Right lobe of liver (tissue), 6 donors: Measurements from ENCODE around the gene NTF4. TPM values are rescaled to one million over a fixed set of nuclear protein-coding genes. Genes with fewer than 3 reads are reported as not detected.
"Not testable (repeated sequence)": the region's sequence is repeated elsewhere in the genome, so short reads cannot be mapped to it uniquely, and the experiment has no call there.

ENCODE experiments used
- ATAC-seq, 4 donors: fragments of 200-7000 bp; cut with Tn5 transposase; one replicate each; pipeline ENCODE4 v1.9.1; 2020; ENCODE audit warnings: mild to moderate bottlenecking in 4 of 4, moderate library complexity in 4 of 4
- DNase-seq, 3 donors: peaks; one replicate each; pipeline ENCODE4 v3.0.0-alpha.2; 2020
- H3K27ac ChIP-seq, 3 donors: fragments of 200-600 bp; one replicate each; pipeline ENCODE4 v1.8.0; 2022
- H3K27me3 ChIP-seq, 2 donors: fragments of 200-600 bp; one replicate each; pipeline ENCODE4 v1.8.0; 2022
- H3K36me3 ChIP-seq, 4 donors: fragments of 200-600 bp; sonication (generic) in 1 of 4; one replicate each; pipeline versions ENCODE4 v1.5.1 to v1.8.0; 2017 to 2022; ENCODE audit warnings: control low read depth in 1 of 4
- H3K4me1 ChIP-seq, 4 donors: fragments of 200-600 bp; sonication (generic) in 1 of 4; one replicate each; pipeline versions ENCODE4 v1.5.1 to v1.8.0; 2017 to 2022; ENCODE audit warnings: control low read depth in 1 of 4
- H3K4me3 ChIP-seq, 3 donors: fragments of 200-600 bp; one replicate each; pipeline ENCODE4 v1.8.0; 2022
- H3K9me3 ChIP-seq, 4 donors: fragments of 200-600 bp; sonication (generic) in 1 of 4; one replicate each; pipeline versions ENCODE4 v1.5.1 to v1.8.0; 2017 to 2022; ENCODE audit warnings: control low read depth in 1 of 4
- POLR2A ChIP-seq: fragments of 450-650 bp; IDR thresholded peaks from one replicate; pipeline ENCODE4 v1.6.1; 2017; ENCODE audit warnings: antibody characterized with exemption, mild to moderate bottlenecking
- WGBS: methylation state at CpG from one replicate; pipeline ENCODE4 v1.1.6; 2018; ENCODE audit warnings: low coverage, low lambda C conversion rate; ENCODE audit not compliant: insufficient coverage; ENCODE audit errors: missing lambda C conversion rate; 5-methylcytosine and 5-hydroxymethylcytosine counted together
- intact Hi-C, 2 donors: fragments of 100-400 bp; cut with DNase I; formaldehyde crosslinking; loops; one replicate each; pipeline versions ENCODE4 v1.11.2 to v1.14.1; 2022
- total RNA-seq, 6 experiments: library from RNA; depleted of rRNA in 2 of 6; stranded (reverse); fragments of >200 nt in 2 of 6; fragmentation: NEBNext Ultra II Directional in 3 of 6; extraction: Animal tissue kit (Norgen Biotek cat#: 25700) in 3 of 6; gene quantifications; one replicate each; pipeline versions ENCODE4 v1.1.0 to v1.2.4, GENCODE V29; 2016 to 2023
- TF ChIP-seq, protein P1 (sequence below), 4 donors: fragments of 200-600 bp in 3 of 4; fragments of 450-650 bp in 1 of 4; IDR thresholded peaks; one replicate each; pipeline versions ENCODE4 v1.5.1 to v1.8.0; 2016 to 2022; ENCODE audit warnings: antibody characterized with exemption in 4 of 4, mild to moderate bottlenecking in 2 of 4
- donor health status: DM: no; HTN: yes; CAD: no.
- donor health status: DM: no; HTN: no; CAD: no.
- donor health status: DM: no; HTN: no; CAD: no.
- donor health status: DM: no; HTN: yes; CAD: no.
- donor health status: DM: no; HTN: yes; CAD: no.

NTF4 gene
- total RNA-seq, 6 experiments from 2014 or later = not detected

GRCh38 chr19:49022116-49022515, 42.5 kb downstream of the NTF4 start:
- 66% methylated on average over 5 of the region's 9 CpGs for WGBS
- no peaks in the 10 kb centered on the region for H3K36me3 ChIP-seq
- no peak overlapping the region for H3K4me3 ChIP-seq
- peaks cover 0 to 18% (median 0%) of the 10 kb centered on the region in 4 donors for H3K4me1 ChIP-seq
- H3K27me3 ChIP-seq = no peaks in the 10 kb centered on the region
- ATAC-seq = no peak
- no peak for TF ChIP-seq POLR2A
- TF ChIP-seq, protein P1, sequence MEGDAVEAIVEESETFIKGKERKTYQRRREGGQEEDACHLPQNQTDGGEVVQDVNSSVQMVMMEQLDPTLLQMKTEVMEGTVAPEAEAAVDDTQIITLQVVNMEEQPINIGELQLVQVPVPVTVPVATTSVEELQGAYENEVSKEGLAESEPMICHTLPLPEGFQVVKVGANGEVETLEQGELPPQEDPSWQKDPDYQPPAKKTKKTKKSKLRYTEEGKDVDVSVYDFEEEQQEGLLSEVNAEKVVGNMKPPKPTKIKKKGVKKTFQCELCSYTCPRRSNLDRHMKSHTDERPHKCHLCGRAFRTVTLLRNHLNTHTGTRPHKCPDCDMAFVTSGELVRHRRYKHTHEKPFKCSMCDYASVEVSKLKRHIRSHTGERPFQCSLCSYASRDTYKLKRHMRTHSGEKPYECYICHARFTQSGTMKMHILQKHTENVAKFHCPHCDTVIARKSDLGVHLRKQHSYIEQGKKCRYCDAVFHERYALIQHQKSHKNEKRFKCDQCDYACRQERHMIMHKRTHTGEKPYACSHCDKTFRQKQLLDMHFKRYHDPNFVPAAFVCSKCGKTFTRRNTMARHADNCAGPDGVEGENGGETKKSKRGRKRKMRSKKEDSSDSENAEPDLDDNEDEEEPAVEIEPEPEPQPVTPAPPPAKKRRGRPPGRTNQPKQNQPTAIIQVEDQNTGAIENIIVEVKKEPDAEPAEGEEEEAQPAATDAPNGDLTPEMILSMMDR (IDR thresholded peaks at IDR 0.05) = no peak
- no peak overlapping the region for H3K27ac ChIP-seq
- H3K9me3 ChIP-seq = no peaks in the 10 kb centered on the region
- DNase-seq = no peak
- intact Hi-C loops = no loop called here

DNA sequence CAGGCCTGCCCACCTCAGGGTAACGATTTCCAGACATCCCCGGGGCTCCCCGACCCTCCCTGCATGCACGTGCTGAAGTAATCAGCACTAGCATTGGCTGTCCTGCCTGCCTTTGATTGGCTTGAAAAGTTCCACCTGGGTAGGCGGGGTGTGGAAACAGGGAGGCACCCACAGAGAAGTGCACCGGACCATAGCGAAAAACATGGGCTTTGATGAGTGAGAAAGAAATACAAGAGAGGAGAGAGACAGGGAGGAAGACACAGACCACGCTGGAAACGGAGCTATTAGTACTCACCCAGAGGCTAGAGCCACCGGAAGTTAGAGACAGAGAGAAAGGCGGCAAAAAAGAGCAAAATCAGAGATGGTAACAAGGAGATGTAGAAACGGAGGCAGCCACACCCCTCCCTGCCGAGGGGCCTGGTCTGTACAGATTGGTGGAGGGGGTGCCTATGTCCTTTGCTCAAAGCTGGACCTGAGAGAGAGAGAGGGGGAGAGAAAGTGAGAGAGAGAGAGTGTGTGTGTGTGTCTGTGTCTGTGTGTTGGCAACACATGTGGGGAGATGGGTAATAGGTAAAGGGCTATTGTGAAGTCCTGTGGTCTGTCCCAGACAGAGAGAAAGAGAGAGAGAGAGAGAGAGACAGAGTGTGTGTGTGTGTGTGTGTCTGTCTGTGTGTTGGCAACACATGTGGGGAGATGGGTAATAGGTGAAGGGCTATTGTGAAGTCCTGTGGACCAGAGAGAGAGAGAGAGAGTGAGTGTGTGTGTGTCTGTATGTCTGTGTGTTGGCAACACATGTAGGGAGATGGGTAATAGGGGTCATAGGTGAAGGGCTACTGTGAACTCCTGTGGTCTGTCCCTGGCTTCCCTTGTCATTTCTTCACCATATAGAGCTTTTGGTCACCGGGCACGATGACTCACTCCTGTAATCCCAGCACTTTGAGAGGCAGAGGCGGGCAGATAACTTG, 43.4 kb downstream of the NTF4 start:
- intact Hi-C loops = no loop called here
- Histone ChIP-seq H3K4me1 (peaks cover 0 to 18% (median 0%) of the 10 kb centered on the region in 4 donors), H3K4me3 (no peak overlapping the region), H3K27ac (no peak overlapping the region), H3K27me3 (no peaks in the 10 kb centered on the region), H3K9me3 (no peaks in the 10 kb centered on the region), H3K36me3 (no peaks in the 10 kb centered on the region)
- DNase-seq (no peak), ATAC-seq (no peak)
- TF ChIP-seq POLR2A = no peak
- TF ChIP-seq, protein P1 (IDR thresholded peaks at IDR 0.05) = no peak
- 50% methylated on average over 12 of the region's 16 CpGs for WGBS

DNA sequence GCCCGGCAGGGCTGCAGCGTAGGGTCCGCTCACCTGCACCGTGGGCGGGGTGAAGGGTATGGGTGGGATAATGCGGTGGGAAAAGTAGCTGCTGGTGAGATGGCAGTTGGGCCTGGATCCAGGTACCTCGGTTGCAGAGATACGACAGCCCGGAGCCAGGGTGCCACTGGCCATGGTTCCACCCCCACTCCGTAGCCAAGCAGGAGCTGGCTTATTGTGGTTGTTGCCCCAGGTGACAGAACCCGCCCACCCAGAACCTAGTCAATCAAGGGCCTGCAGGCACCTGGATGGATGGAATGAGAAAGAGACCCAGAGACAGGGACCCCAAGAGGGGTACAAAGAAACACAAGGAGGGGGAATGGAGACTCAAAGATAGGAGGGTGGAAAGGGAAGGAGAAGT, 44.3 kb downstream of the NTF4 start:
- Histone ChIP-seq H3K4me1 (peaks cover 0 to 18% (median 0%) of the 10 kb centered on the region in 4 donors), H3K27ac (no peak overlapping the region), H3K9me3 (no peaks in the 10 kb centered on the region), H3K36me3 (peaks cover 0 to under 1% (median 0%) of the 10 kb centered on the region in 4 donors), H3K27me3 (no peaks in the 10 kb centered on the region), H3K4me3 (no peak overlapping the region)
- WGBS = 76% methylated on average over 4 of the region's 11 CpGs
- intact Hi-C loops = no loop called here
- no peak for TF ChIP-seq POLR2A
- TF ChIP-seq, protein P1 (IDR thresholded peaks at IDR 0.05) = no peak
- DNase-seq (no peak), ATAC-seq (no peak)

GRCh38 chr19:49019242-49019932, 45.2 kb downstream of the NTF4 start:
- DNase-seq = peak; percentile 74 to 83 (median 77)
- WGBS = 24% methylated on average over 6 of the region's 41 CpGs
- H3K4me3 ChIP-seq = peak overlapping the region in 2 of 3 donors; percentile 11 to 18
- H3K27ac ChIP-seq = no peak overlapping the region
- no peaks in the 10 kb centered on the region for H3K9me3 ChIP-seq
- intact Hi-C loops = no loop called here
- peaks cover 0 to 4% (median 0%) of the 10 kb centered on the region in 4 donors for H3K36me3 ChIP-seq
- H3K27me3 ChIP-seq = no peaks in the 10 kb centered on the region
- peak; percentile 72 to 80 (median 76) for ATAC-seq
- peaks cover 0 to 18% (median 0%) of the 10 kb centered on the region in 4 donors for H3K4me1 ChIP-seq
- TF ChIP-seq, protein P1 (IDR thresholded peaks at IDR 0.05) = no peak
- TF ChIP-seq POLR2A = no peak

DNA sequence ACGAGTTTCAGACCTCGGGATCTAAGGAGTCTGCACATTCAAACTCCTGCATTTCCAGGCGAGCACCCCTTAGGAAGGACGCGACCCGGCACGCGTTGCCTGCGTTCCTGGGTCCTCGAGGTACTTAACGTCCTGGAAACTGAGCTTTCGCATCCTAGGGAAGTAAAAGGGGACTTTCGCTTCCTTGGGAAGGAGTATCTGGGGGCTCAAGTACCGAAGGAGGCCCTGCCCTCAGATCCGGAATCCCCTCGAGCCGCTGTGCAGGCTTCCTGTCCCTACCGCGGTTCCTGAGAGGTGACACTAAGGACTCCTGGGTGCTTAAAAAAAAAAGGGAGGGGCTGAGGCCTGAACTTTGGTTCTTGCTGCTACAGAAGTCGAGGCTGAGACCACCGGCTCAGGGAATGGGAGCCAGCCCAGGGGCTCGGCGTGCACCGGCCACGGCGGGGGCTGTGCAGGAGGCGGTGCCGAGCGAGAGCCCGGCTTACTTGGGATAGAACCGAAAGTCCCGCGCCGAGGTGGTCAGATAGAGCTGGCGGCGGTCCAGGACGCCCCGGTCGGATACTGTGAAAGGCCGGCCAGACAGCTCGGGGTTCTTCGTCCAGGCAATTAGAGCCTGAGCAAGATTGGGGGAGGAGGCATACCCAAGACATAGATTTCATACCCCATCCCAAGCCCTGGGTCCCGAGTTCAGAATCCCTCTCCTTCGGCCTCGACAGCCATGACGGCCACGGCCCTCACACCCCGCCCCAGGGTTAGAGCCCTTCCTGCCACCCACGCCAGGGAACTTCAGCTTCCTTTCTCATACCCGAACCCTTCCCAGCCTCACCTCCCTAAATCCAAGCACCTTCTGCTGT, 46.0 kb downstream of the NTF4 start:
- H3K27me3 ChIP-seq, H3K27ac ChIP-seq, DNase-seq, H3K36me3 ChIP-seq, intact Hi-C loops, H3K9me3 ChIP-seq: not testable (repeated sequence)
- ATAC-seq = peak; percentile 6 to 41 (median 18)
- 8% methylated on average over 8 of the region's 50 CpGs for WGBS
- Histone ChIP-seq H3K4me3 (peak overlapping the region; percentile 29 to 39 (median 36)), H3K4me1 (peaks cover 0 to 18% (median 0%) of the 10 kb centered on the region in 4 donors)
